Measurements from ENCODE around the gene RCBTB2.

DNA sequence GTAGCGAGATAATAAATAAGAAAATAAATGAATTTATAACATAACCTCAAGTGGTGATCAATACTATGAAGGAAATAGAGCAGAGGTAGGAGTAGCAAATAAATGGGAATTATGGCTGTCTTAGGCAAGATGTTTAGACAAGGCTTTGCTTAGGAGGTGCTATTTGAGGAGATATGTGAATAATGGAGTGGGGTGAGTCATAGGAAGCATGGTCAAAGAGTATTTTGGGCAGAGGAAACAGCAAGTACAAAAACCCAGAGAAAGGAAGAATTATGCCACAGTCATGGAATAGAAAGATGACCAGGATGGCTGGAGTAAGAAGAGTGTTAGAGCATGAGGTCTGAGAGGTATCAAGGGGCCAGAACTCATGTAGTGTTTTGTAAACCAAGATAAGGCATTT lies 86.4 kb downstream of the RCBTB2 start:
- TF ChIP-seq EP300 (IDR thresholded peaks at IDR 0.05) (no peak), POLR2A (IDR thresholded peaks at IDR 0.05) (no peak), POLR2AphosphoS5 (IDR thresholded peaks at IDR 0.05) (no peak)
- TF ChIP-seq, protein P1, sequence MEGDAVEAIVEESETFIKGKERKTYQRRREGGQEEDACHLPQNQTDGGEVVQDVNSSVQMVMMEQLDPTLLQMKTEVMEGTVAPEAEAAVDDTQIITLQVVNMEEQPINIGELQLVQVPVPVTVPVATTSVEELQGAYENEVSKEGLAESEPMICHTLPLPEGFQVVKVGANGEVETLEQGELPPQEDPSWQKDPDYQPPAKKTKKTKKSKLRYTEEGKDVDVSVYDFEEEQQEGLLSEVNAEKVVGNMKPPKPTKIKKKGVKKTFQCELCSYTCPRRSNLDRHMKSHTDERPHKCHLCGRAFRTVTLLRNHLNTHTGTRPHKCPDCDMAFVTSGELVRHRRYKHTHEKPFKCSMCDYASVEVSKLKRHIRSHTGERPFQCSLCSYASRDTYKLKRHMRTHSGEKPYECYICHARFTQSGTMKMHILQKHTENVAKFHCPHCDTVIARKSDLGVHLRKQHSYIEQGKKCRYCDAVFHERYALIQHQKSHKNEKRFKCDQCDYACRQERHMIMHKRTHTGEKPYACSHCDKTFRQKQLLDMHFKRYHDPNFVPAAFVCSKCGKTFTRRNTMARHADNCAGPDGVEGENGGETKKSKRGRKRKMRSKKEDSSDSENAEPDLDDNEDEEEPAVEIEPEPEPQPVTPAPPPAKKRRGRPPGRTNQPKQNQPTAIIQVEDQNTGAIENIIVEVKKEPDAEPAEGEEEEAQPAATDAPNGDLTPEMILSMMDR (IDR thresholded peaks at IDR 0.05) = no peak
